Measurements from ENCODE around the gene CPTP.

Gene CPTP

DNA sequence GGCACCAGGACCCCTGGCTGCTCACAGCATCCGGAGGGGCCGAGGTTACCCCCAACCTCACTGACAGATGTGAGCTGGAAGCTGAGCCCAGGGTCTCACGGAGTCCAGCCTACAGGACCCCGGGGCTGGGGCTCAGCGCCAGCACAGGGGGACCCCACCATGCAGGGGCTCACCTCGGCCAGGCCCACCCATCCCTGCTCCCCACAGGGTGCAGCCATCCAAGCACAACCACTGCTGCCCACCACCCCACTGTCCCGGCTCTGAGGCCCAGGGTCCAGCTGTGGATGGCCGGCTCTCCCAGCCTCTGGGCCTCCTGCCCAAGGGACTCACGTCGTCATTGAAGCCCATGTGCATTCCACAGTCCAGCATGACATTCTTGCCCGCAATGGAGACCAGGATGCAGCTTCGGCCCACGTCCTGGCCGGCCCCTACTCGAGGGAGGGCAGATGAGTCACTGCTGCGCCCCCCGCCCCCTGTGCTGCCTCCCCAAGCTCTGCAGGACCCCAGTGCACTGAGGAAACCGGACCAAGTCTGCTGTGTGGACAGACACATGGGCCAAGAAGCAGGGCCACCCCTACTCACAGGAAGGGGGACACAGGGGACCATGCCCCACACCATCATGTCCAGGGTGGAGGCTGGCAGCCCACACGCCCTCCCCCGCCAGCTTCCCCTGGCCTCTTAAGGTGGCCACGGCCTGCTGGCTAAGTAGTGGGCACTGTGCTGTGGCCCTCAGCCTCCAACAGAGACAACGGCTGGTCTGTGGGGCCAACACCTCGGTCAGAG is 3.7 kb upstream of the CPTP start:
- DNase-seq (ENCODE audit: low read depth), result no peak

DNA sequence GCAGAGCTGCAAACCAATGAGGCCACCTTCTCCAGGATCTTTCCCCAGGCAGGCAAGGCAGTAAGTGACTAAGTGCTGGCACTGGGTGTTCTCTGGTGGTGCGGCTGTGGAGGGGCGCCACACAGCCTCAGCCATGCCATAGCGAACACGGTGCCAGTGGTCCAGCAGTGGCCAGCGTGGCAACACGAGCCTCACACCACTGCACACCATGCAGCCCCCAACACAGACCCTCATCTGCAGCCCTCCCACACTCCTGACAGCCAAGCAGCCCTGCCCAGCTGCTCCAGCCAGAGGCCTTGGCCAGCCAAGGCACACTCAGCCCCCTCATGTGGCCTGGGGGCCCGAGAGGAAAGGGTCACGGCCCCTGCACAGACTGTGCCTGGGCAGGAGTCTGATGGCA is 3.1 kb upstream of the CPTP start:
- DNase-seq (ENCODE audit: low read depth), result no peak

DNA sequence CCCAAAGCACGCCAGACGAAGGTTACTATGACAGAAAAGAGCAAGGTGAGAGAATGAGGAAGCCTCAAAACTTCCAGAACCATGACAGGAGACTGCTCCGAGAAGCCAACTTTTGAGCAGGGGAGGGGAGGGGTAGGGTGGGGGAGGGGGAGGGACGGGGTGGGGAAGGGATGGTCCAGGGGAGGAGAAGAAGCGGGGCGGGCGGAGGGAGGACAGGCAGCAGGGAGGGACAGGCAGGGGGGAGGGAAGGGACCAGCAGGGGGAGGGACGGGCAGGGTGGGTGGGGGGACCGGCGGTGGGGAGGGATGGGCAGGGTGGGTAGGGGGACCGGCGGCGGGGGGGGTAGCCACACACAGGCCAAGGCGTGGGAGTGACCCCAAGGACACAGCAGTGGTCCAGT is 2.2 kb upstream of the CPTP start:
- DNase-seq (ENCODE audit: low read depth), result no peak

DNA sequence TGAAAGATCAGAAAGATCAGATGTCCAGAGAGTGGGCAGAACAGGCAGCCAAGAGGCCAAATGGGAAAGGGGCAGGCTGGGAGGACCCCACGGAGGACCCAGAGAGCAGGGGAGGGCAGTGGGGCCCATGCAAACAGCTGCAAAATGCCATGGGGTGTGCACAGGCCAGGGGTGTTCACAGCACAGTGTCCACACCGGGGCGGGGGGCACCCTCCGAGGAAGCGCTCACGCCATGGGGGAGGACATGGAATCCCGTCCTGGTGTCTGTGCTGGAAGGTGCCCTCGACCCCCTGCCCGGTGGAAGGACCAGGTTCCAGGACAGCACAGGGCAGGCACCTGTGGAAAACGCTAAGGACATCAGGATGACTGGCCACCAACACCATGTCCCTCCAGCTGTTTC is 1.6 kb upstream of the CPTP start:
- no peak for DNase-seq (ENCODE audit: low read depth)

DNA sequence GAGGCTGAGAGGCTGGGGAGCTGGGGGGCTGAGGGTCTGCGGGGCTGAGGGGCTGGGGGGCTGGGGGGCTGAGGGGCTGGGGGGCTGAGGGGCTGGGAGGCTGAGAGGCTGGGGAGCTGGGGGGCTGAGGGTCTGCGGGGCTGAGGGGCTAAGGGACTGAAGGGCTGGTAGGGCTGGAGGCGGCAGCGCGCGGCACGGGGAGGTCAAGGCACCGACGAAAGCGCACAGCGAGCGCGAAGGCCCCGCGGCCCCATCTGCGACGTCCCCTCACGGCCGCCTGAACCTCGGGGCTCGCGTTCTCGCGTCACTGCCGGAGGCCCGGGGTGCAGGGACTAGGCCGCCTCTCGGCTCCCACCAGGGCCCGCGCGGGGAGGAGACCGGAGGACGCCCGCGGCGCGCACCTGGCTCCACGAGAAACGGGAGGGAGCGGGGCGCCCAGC is 498 bp upstream of the CPTP start:
- no peak for DNase-seq (ENCODE audit: low read depth)

DNA sequence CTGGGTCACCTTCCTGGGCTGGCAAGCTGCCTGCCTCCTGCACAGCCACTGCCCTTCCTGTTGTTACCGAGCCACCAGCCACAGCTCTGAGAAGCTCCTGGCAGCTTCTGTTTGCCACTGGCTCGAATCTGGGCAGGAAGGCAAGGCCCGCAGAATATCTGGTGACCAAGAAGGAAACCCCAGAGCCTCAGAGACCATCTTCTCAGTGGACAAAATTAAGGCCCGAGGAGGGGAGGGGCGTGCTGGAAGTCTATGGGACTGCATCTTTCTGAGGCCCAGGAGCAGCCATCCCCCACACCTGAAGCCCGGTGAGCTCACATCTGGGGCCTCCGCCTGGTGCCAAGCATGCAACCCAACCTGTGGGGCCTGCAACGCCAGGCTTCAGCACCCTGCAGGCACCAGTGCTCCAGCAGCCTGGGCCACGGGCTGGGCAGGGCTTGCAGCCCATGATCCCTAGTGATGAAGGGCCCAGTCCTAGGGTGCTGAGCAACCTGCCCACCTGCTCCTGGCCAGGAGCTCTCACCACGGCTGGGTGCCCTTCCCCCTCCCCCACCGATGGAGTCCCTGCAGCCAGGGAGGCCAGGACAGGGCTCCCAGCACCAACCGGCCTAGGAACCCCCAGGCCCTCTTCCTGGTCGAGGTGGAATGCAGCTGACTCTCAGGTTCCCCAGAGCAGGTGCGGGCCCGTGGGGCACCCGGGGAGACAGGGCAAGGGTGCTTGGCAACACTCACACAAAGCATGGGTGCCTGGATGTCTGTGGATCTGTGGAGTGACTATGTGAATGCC is 879 bp downstream of the CPTP start:
- no peak for DNase-seq (ENCODE audit: low read depth)

DNA sequence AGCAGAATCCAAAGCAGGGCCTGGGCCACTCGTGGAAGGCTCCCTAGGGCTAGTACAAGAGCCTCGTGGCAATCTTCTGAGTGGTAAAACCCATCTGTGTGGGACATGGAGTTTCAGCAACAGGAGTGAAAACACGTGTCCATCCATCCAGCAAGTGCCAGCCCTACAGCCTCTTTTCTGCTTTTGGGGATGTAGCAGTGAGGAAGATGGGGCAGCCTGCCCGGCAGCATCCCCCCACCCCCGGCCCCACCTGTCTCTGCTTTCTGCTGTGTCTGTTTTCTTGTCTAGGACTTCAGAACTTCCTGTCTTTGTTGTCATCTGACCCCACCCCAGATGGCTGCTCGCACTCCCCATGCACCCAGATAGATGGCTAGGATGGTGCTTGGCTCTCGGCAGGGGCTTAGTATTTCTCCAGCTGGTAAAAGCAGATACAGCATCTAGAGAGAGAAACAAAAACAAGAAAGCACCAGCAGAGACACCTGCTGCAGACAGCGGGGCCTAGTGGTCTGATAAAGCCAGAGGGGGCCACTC is 1.5 kb downstream of the CPTP start:
- no peak for DNase-seq (ENCODE audit: low read depth)

DNA sequence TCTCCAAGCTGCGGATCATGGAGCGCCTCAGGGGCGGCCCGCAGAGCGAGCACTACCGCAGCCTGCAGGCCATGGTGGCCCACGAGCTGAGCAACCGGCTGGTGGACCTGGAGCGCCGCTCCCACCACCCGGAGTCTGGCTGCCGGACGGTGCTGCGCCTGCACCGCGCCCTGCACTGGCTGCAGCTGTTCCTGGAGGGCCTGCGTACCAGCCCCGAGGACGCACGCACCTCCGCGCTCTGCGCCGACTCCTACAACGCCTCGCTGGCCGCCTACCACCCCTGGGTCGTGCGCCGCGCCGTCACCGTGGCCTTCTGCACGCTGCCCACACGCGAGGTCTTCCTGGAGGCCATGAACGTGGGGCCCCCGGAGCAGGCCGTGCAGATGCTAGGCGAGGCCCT is 2.7 kb downstream of the CPTP start:
- no peak for DNase-seq (ENCODE audit: low read depth)

DNA sequence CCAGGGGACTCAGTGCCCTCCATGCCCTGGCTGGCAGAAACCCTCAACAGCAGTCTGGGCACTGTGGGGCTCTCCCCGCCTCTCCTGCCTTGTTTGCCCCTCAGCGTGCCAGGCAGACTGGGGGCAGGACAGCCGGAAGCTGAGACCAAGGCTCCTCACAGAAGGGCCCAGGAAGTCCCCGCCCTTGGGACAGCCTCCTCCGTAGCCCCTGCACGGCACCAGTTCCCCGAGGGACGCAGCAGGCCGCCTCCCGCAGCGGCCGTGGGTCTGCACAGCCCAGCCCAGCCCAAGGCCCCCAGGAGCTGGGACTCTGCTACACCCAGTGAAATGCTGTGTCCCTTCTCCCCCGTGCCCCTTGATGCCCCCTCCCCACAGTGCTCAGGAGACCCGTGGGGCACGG is 3.7 kb downstream of the CPTP start:
- no peak for DNase-seq (ENCODE audit: low read depth)

DNA sequence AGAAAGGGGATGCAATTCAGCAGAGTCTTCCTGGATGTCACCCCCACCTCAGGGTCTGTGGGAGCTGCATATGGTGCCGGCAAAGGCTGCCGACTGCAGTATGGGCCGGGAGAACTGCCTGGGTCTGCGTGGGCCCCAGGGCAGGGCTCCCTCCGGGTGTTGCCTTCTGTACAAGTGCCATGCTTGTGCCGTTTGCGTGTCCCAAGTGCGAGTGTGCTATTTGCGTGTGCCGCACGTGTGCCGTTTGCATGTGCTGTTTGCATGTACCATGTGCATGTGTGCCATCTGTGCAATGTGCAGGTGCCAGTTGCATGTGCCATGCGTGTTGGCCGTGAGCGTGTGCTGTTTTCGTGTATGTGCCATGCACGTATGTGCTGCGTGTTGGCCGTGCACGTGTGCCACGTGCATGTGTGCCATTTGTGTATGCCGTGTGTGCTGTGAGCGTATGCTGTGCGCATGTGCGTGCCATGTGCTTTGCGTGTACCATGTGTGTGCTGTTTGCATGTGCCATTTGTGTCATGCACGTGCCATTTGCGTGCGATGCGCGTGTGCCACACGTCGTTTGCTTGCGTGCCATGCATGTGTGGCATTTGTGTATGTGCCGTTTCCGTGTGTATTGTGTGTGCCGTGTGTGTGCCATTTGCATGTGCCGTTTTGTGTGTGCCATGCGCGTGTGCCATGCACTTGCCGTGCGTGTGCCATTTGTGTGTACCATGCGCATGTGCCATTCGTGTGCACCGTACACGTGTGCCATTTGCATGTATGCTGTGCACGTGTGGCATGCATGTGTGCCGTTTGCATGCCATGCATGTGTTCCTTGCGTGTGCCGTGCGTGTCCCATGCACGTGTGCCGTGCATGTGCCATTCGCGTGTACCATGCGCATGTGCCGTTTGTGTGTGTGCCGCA is 5.0 kb downstream of the CPTP start:
- no peak for DNase-seq (ENCODE audit: low read depth)

DNA sequence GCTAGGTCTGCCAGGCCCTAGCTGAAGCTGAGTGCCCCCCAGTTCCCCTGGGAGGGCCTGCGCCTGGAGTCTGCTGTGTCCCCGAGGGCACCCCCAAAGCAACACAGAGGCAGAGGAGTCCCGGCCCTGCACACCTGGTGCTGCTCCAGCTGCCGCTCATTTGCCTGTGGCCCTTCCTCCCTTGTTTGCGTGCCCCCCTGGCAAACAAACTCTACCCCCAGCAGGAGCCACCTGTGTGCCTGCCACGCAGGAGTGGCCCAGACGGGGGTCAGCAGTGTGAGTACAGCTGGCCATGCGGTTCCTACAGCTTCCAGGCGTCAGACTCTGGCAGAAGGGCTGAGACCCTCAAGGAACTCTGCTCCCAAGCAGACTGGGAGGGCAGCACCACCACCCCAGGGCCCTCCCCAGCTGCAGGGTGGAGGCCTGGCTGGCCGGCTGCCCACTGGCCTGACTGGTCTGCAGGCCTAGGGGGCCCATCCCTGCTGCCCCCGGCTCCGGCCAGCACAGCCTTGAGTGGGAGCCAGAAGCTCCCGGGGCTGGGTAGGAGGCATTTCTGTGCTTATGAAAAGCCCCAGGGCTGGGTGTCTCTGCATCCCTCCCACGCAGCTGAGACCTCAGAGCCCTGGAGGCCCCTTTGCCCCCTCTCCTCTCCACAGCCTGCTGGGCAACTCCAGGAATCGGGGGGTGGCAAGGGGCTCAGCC is 5.9 kb downstream of the CPTP start:
- DNase-seq (ENCODE audit: low read depth), result no peak

DNA sequence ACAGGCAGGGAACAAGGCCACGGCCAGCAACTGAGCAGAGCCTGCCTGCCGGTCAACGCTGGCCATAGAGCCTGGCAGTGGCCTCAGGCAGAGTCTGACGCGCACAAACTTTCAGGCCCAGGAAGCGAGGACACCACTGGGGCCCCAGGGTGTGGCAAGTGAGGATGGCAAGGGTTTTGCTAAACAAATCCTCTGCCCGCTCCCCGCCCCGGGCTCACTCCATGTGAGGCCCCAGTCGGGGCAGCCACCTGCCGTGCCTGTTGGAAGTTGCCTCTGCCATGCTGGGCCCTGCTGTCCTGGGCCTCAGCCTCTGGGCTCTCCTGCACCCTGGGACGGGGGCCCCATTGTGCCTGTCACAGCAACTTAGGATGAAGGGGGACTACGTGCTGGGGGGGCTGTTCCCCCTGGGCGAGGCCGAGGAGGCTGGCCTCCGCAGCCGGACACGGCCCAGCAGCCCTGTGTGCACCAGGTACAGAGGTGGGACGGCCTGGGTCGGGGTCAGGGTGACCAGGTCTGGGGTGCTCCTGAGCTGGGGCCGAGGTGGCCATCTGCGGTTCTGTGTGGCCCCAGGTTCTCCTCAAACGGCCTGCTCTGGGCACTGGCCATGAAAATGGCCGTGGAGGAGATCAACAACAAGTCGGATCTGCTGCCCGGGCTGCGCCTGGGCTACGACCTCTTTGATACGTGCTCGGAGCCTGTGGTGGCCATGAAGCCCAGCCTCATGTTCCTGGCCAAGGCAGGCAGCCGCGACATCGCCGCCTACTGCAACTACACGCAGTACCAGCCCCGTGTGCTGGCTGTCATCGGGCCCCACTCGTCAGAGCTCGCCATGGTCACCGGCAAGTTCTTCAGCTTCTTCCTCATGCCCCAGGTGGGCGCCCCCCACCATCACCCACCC is 6.7 kb downstream of the CPTP start, which contains the start of gene TAS1R3:
TSS of gene TAS1R3 (plus strand) at position 213 of the 898 bp plus-strand sequence. CDS start at position 279, 66 bp downstream.
- DNase-seq (ENCODE audit: low read depth), result no peak

DNA sequence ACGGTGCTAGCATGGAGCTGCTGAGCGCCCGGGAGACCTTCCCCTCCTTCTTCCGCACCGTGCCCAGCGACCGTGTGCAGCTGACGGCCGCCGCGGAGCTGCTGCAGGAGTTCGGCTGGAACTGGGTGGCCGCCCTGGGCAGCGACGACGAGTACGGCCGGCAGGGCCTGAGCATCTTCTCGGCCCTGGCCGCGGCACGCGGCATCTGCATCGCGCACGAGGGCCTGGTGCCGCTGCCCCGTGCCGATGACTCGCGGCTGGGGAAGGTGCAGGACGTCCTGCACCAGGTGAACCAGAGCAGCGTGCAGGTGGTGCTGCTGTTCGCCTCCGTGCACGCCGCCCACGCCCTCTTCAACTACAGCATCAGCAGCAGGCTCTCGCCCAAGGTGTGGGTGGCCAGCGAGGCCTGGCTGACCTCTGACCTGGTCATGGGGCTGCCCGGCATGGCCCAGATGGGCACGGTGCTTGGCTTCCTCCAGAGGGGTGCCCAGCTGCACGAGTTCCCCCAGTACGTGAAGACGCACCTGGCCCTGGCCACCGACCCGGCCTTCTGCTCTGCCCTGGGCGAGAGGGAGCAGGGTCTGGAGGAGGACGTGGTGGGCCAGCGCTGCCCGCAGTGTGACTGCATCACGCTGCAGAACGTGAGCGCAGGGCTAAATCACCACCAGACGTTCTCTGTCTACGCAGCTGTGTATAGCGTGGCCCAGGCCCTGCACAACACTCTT is 7.6 kb downstream of the CPTP start:
- DNase-seq (ENCODE audit: low read depth), result no peak

DNA sequence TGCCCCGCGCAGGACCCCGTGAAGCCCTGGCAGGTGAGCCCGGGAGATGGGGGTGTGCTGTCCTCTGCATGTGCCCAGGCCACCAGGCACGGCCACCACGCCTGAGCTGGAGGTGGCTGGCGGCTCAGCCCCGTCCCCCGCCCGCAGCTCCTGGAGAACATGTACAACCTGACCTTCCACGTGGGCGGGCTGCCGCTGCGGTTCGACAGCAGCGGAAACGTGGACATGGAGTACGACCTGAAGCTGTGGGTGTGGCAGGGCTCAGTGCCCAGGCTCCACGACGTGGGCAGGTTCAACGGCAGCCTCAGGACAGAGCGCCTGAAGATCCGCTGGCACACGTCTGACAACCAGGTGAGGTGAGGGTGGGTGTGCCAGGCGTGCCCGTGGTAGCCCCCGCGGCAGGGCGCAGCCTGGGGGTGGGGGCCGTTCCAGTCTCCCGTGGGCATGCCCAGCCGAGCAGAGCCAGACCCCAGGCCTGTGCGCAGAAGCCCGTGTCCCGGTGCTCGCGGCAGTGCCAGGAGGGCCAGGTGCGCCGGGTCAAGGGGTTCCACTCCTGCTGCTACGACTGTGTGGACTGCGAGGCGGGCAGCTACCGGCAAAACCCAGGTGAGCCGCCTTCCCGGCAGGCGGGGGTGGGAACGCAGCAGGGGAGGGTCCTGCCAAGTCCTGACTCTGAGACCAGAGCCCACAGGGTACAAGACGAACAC is 8.3 kb downstream of the CPTP start:
- no peak for DNase-seq (ENCODE audit: low read depth)

DNA sequence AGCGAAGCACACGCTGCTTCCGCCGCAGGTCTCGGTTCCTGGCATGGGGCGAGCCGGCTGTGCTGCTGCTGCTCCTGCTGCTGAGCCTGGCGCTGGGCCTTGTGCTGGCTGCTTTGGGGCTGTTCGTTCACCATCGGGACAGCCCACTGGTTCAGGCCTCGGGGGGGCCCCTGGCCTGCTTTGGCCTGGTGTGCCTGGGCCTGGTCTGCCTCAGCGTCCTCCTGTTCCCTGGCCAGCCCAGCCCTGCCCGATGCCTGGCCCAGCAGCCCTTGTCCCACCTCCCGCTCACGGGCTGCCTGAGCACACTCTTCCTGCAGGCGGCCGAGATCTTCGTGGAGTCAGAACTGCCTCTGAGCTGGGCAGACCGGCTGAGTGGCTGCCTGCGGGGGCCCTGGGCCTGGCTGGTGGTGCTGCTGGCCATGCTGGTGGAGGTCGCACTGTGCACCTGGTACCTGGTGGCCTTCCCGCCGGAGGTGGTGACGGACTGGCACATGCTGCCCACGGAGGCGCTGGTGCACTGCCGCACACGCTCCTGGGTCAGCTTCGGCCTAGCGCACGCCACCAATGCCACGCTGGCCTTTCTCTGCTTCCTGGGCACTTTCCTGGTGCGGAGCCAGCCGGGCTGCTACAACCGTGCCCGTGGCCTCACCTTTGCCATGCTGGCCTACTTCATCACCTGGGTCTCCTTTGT is 9.1 kb downstream of the CPTP start:
- no peak for DNase-seq (ENCODE audit: low read depth)

DNA sequence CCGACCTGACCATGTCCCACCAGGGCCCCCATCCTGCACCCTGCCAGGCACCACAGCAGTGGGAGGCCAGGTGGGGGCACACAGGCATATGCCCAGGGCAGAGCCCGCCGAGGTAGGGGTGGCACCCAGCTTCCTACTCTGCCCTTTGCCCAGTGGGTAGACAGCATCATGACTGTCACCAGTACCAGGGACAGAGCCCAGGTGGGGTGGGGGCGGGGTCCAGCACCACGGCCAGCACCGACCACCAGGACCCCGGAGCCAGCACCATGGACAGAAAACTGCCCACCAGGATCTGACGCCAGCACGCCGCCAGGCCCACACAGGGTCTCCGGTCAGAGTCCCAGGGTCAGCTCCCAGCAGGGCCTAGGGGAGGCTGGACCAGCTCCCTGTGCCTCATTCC is 10.2 kb downstream of the CPTP start:
- no peak for DNase-seq (ENCODE audit: low read depth)

DNA sequence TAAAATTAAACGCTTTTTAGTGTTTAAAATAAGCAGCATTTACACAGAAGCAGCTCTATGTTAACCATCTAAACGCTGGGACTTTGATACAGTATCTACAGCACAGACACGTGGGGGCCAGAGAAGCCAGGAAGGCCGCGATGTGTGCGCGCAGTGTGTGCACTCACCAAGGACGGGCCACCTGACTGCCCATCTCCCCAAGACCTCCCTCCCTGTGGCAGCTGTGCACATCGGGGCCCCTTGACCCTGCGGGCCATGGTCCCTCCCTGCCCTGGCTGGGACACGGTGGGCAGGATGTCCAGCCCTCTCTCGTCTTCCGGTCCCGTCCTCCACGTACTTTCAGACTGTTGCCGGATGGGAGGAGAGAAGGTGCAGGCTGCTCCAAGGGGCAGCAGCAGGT is 10.7 kb downstream of the CPTP start:
- no peak for DNase-seq (ENCODE audit: low read depth)

DNA sequence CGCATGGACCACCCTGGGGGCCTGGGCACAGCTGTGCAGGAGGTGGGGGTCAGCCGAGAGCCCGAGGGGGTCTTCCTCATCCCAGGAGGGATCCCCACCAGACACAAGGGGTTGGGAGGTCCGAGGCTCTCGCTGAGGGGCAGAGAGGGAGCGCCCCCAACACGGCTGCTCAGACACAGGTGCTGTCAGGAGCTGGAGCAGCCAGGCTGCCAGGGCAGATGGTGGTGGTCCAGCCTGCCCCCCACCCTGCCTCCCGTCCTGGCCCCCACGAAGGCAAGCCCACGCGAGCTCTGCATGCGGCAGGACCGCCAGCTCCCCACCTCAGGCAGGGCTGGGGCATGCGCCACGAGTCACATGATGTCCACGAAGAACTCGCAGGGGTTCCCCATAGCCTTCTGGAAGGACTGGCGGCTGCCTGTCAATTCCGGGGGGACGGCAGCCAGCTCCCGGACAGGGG is 11.2 kb downstream of the CPTP start:
- DNase-seq (ENCODE audit: low read depth), result no peak
